Calu3 (cell line): ENCODE measurements around the gene HRH1. TPM values are rescaled to one million over a fixed set of nuclear protein-coding genes. Genes with fewer than 3 reads are reported as not detected.

Experiments used
- BruUV-seq: library from RNA; stranded (reverse); fragments of 400-500 nt; replicated peaks from 2 replicates; lab custom pipeline; 2021; lab: Mats Ljungman, UMichigan
- CTCF ChIA-PET: fragments of 300-600 bp; sonication (Branson Sonifier 250); formaldehyde crosslinking; loops from one replicate; lab custom pipeline; 2022; ENCODE audit warnings: antibody characterized with exemption; lab: Charles Lee
- DNase-seq: peaks from one replicate; pipeline ENCODE4 v3.0.0; 2022
- H3K27ac Mint-ChIP-seq: one replicate; pipeline ENCODE4 v1.8.0; 2022; ENCODE audit warnings: mixed read lengths; ENCODE audit not compliant: unreplicated experiment
- H3K27me3 Mint-ChIP-seq: one replicate; pipeline ENCODE4 v1.8.0; 2022; ENCODE audit warnings: mixed read lengths; ENCODE audit not compliant: unreplicated experiment
- H3K36me3 Mint-ChIP-seq: one replicate; pipeline ENCODE4 v1.8.0; 2022; ENCODE audit warnings: mild to moderate bottlenecking, moderate library complexity, mixed read lengths; ENCODE audit not compliant: insufficient read depth, unreplicated experiment
- H3K4me1 Mint-ChIP-seq: one replicate; pipeline ENCODE4 v1.8.0; 2022; ENCODE audit warnings: mild to moderate bottlenecking, low read depth, mixed read lengths; ENCODE audit not compliant: unreplicated experiment
- H3K4me3 Mint-ChIP-seq: one replicate; pipeline ENCODE4 v1.8.0; 2022; ENCODE audit warnings: mild to moderate bottlenecking, low read depth, moderate library complexity, mixed read lengths; ENCODE audit not compliant: unreplicated experiment
- H3K9me3 Mint-ChIP-seq: one replicate; pipeline ENCODE4 v1.8.0; 2022; ENCODE audit warnings: low read depth, mixed read lengths; ENCODE audit not compliant: unreplicated experiment
- CTCF ChIP-seq: fragments of 200-600 bp; IDR thresholded peaks from one replicate; pipeline ENCODE4 v1.8.0; 2022; ENCODE audit warnings: antibody characterized with exemption; ENCODE audit not compliant: unreplicated experiment
- intact Hi-C: fragments of 100-400 bp; cut with micrococcal nuclease; formaldehyde crosslinking; loops from one replicate; pipeline ENCODE4 v1.10.0; 2022; ENCODE audit not compliant: unreplicated experiment
- total RNA-seq: library from RNA; stranded (reverse); gene quantifications from 2 replicates; pipeline ENCODE4 v1.2.3, GENCODE V29; 2022

The HRH1 gene
- total RNA-seq, 1 experiment from 2014 or later = 9.1 TPM

- CTCF ChIA-PET = no interaction called here
- no peaks in the 10 kb centered on the region for H3K36me3 Mint-ChIP-seq
- DNase-seq = no peak
- intact Hi-C loops = loop anchor here (5.0 kb wide), 1 partner anchor 180 kb away; no protein-coding TSS in a partner anchor
- no peaks in the 10 kb centered on the region for H3K9me3 Mint-ChIP-seq
- no peak overlapping the region for H3K4me3 Mint-ChIP-seq
- TF ChIP-seq CTCF = no peak
- H3K4me1 Mint-ChIP-seq = peaks cover 12% of the 10 kb centered on the region
- peaks cover 83% of the 10 kb centered on the region for H3K27me3 Mint-ChIP-seq
- H3K27ac Mint-ChIP-seq = no peak overlapping the region
- no TSS peak for BruUV-seq
Measured at GRCh38 chr3:11157421-11157820, 3.1 kb downstream of the HRH1 start.

- Mint-ChIP-seq H3K36me3 (no peaks in the 10 kb centered on the region), H3K27ac (no peak overlapping the region), H3K4me3 (no peak overlapping the region), H3K9me3 (no peaks in the 10 kb centered on the region), H3K27me3 (peaks cover 89% of the 10 kb centered on the region), H3K4me1 (peaks cover 12% of the 10 kb centered on the region)
- no peak for DNase-seq
- CTCF ChIA-PET = no interaction called here
- intact Hi-C loops = loop anchor here (5.0 kb wide), 1 partner anchor 178 kb away; no protein-coding TSS in a partner anchor
- no TSS peak for BruUV-seq
- no peak for TF ChIP-seq CTCF
Measured at GRCh38 chr3:11159421-11159904, 5.2 kb downstream of the HRH1 start.

- intact Hi-C loops = no loop called here
- CTCF ChIA-PET = no interaction called here
- H3K27ac Mint-ChIP-seq = no peak overlapping the region
Measured at GRCh38 chr3:11161666-11162065, 7.4 kb downstream of the HRH1 start.

GRCh38 chr3:11162401-11163345 is 8.4 kb downstream of the HRH1 start:
- intact Hi-C loops = no loop called here
- Mint-ChIP-seq H3K9me3 (no peaks in the 10 kb centered on the region), H3K27me3 (peaks cover 77% of the 10 kb centered on the region), H3K36me3 (no peaks in the 10 kb centered on the region), H3K4me3 (no peak overlapping the region), H3K27ac (no peak overlapping the region), H3K4me1 (no peaks in the 10 kb centered on the region)
- no peak for TF ChIP-seq CTCF
- DNase-seq = no peak
- BruUV-seq = no TSS peak
- CTCF ChIA-PET = no interaction called here

More at GRCh38 chr3:11161666-11162065, 7.4 kb downstream of the HRH1 start:
- Mint-ChIP-seq H3K27me3 (peaks cover 82% of the 10 kb centered on the region), H3K36me3 (no peaks in the 10 kb centered on the region), H3K9me3 (no peaks in the 10 kb centered on the region), H3K4me1 (no peaks in the 10 kb centered on the region), H3K4me3 (no peak overlapping the region)
- DNase-seq = no peak
- no peak for TF ChIP-seq CTCF
- no TSS peak for BruUV-seq
